HL-60 (cell line): Measurements from ENCODE around the gene DENND1A.

Source experiments
- DNase-seq, 2 experiments: peaks; one replicate each; pipeline ENCODE4 v3.0.0-alpha.2; 2010 to 2020; ENCODE audit warnings: low read depth in 1 of 2, low spot score in 1 of 2
- H3K27ac ChIP-seq: fragments of 250-450 bp; sonication (Bioruptor Pico); replicated peaks from 2 replicates; pipeline ENCODE4 v1.5.1; 2020; ENCODE audit warnings: mild to moderate bottlenecking, moderate library complexity
- H3K27me3 ChIP-seq: fragments of 250-450 bp; sonication (Bioruptor Pico); 2 replicates; pipeline ENCODE4 v1.5.1; 2021; ENCODE audit warnings: mild to moderate bottlenecking, moderate library complexity; ENCODE audit not compliant: insufficient read depth, poor library complexity, severe bottlenecking
- H3K4me3 ChIP-seq: replicated peaks from 2 replicates; pipeline ENCODE4 v1.5.1; 2011; ENCODE audit warnings: mild to moderate bottlenecking, control low read depth, low read length; ENCODE audit not compliant: insufficient read depth
- CTCF ChIP-seq: IDR thresholded peaks from one replicate; pipeline ENCODE4 v1.5.1; 2011; ENCODE audit warnings: low read length, control low read depth, inconsistent platforms; ENCODE audit not compliant: insufficient read depth
- GABPA ChIP-seq: IDR thresholded peaks from 2 replicates; pipeline ENCODE4 v1.6.1; 2012; ENCODE audit warnings: low read depth
- POLR2AphosphoS5 ChIP-seq: IDR thresholded peaks from 2 replicates; pipeline ENCODE4 v1.6.1; 2012; ENCODE audit warnings: low read depth
- SPI1 ChIP-seq: IDR thresholded peaks from 2 replicates; pipeline ENCODE4 v1.6.1; 2012; ENCODE audit warnings: low read depth, mild to moderate bottlenecking, borderline replicate concordance
- TF ChIP-seq, protein P1 (sequence below): IDR thresholded peaks from 2 replicates; pipeline ENCODE4 v1.6.1; 2012; ENCODE audit warnings: low read depth; ENCODE audit not compliant: insufficient replicate concordance

The DENND1A gene

DNA sequence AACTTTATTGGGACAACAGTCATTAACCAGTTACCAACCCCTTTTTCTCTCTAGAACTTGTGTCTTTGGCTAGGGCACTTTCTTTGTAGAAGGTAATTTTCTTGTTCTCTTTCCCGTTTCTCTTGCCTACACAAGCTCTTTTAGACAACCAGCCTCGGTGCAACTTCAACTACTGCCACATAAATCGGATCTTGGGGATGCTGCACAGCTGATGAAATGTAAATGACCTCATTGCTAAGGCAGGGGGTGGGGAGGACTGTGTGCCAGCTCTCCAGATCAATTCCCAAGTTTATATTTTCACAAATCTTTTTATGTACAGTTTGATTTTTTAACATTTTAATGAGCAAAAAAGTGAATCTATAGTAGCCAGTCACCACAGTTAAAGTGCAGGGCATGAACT, 157.6 kb downstream of the DENND1A start:
- Histone ChIP-seq H3K4me3 (no peak overlapping the region), H3K27ac (peak overlapping the region; percentile 36), H3K27me3 (no peaks in the 10 kb centered on the region)
- no peak for DNase-seq
- TF ChIP-seq SPI1 (no peak), GABPA (no peak), POLR2AphosphoS5 (no peak), CTCF (no peak)
- TF ChIP-seq, protein P1, sequence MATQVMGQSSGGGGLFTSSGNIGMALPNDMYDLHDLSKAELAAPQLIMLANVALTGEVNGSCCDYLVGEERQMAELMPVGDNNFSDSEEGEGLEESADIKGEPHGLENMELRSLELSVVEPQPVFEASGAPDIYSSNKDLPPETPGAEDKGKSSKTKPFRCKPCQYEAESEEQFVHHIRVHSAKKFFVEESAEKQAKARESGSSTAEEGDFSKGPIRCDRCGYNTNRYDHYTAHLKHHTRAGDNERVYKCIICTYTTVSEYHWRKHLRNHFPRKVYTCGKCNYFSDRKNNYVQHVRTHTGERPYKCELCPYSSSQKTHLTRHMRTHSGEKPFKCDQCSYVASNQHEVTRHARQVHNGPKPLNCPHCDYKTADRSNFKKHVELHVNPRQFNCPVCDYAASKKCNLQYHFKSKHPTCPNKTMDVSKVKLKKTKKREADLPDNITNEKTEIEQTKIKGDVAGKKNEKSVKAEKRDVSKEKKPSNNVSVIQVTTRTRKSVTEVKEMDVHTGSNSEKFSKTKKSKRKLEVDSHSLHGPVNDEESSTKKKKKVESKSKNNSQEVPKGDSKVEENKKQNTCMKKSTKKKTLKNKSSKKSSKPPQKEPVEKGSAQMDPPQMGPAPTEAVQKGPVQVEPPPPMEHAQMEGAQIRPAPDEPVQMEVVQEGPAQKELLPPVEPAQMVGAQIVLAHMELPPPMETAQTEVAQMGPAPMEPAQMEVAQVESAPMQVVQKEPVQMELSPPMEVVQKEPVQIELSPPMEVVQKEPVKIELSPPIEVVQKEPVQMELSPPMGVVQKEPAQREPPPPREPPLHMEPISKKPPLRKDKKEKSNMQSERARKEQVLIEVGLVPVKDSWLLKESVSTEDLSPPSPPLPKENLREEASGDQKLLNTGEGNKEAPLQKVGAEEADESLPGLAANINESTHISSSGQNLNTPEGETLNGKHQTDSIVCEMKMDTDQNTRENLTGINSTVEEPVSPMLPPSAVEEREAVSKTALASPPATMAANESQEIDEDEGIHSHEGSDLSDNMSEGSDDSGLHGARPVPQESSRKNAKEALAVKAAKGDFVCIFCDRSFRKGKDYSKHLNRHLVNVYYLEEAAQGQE, result no peak

DNA sequence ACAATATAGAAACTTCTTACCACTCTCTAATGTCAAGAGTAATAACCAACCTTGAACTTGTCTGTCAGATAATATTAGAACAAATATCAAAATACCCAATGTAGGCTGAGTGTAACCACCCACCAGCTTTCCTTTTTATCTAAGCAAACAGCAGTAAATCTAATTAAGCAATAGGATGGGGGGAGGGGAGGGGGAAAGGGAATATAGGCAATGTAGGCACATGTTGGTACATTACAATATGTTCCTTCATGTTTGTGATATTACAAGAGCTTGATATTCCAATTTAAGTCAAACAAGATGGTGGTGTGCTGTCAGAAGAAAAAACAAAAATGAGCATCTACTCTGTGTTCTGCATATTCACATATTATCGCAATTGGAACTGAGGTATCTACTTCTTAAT, 158.2 kb downstream of the DENND1A start:
- no peak overlapping the region for H3K4me3 ChIP-seq
- no peak for DNase-seq
- no peaks in the 10 kb centered on the region for H3K27me3 ChIP-seq
- TF ChIP-seq POLR2AphosphoS5, result no peak
- no peak for TF ChIP-seq CTCF
- no peak for TF ChIP-seq SPI1
- no peak for TF ChIP-seq GABPA
- no peak overlapping the region for H3K27ac ChIP-seq

- no peak for DNase-seq
- no peak for TF ChIP-seq CTCF
- TF ChIP-seq GABPA, result no peak
- TF ChIP-seq POLR2AphosphoS5, result no peak
- TF ChIP-seq, protein P1, result no peak
- TF ChIP-seq SPI1, result no peak
- no peaks in the 10 kb centered on the region for H3K27me3 ChIP-seq
- no peak overlapping the region for H3K4me3 ChIP-seq
- H3K27ac ChIP-seq, result no peak overlapping the region
Observed at GRCh38 chr9:123769719-123770118, 160.2 kb downstream of the DENND1A start.

DNA sequence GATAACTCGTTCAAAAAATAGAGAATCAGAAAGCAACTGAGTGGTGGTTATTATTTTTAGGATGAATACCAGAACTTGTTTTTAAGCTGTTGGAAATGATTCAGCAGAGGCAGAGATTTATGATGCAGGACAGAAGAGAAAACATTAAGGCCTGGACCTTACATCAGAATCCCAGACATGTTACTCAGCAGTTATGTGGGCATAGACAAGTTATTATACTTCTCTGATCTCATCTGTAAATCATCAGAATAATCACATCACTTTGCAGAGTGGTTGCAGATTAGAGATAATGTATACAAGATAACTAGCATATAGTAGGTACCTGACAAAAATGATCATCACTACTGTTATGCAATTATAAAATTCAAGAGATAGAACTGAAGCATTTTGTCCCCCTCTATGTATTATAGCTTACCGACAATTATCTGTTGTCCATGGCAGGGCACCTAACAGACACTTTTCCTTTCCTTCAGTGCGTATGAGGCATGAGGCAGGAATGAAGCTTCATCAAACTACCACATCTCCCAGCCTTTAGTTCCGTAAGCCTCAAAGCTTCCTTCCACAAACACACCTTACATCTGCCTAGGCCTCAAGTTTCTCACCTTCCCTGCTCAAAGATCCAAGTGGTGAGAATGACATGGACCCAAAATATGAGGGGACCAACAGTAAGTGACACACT, 165.9 kb downstream of the DENND1A start:
- Histone ChIP-seq H3K27me3 (no peaks in the 10 kb centered on the region), H3K4me3 (no peak overlapping the region), H3K27ac (no peak overlapping the region)
- TF ChIP-seq SPI1 (no peak), POLR2AphosphoS5 (no peak), GABPA (no peak)
- TF ChIP-seq, protein P1, result no peak
- no peak for DNase-seq
